K562 (cell line): Measurements from ENCODE around the gene TOR1A. TPM values are rescaled to one million over a fixed set of nuclear protein-coding genes. Genes with fewer than 3 reads are reported as not detected.
A peak's percentile ranks its signal among the peaks of the same experiment; 100 is the strongest.

Experiments
- CEBPG ChIP-seq, 3 experiments: fragments of 200-800 bp in 1 of 3; sonication (Bioruptor generic) in 1 of 3; sonication (generic) in 1 of 3; formaldehyde crosslinking in 1 of 3; IDR thresholded peaks in 2 of 3; conservative IDR thresholded peaks in 1 of 3; 2 replicates each; pipeline versions ENCODE4 v1.6.1 to v1.8.0; 2016 to 2022; ENCODE audit warnings: missing compliant biosample characterization in 2 of 3, missing genetic modification characterization in 2 of 3, mild to moderate bottlenecking in 1 of 3, missing genetic modification reagents in 1 of 3
- ERF ChIP-seq: fragments of 450-650 bp; formaldehyde crosslinking; IDR thresholded peaks from 2 replicates; pipeline ENCODE4 v1.4.0; 2020; ENCODE audit warnings: mild to moderate bottlenecking, mixed read lengths
- JUNB ChIP-seq: fragments of 450-650 bp; formaldehyde crosslinking; conservative IDR thresholded peaks from 2 replicates; pipeline ENCODE4 v1.4.0; 2020; ENCODE audit warnings: mild to moderate bottlenecking
- MAZ ChIP-seq, 2 experiments: fragments of 450-650 bp in 1 of 2; sonication (generic) in 1 of 2; formaldehyde crosslinking; IDR thresholded peaks in 1 of 2; conservative IDR thresholded peaks in 1 of 2; 2 replicates each; pipeline versions ENCODE4 v1.4.0 to v1.5.0; 2020; ENCODE audit warnings: mild to moderate bottlenecking in 1 of 2, missing genetic modification reagents in 1 of 2
- MGA ChIP-seq: fragments of 450-650 bp; IDR thresholded peaks from 2 replicates; pipeline ENCODE4 v1.6.1; 2016; ENCODE audit warnings: mild to moderate bottlenecking, moderate library complexity
- NEUROD1 ChIP-seq: fragments of 150-350 bp; IDR thresholded peaks from 2 replicates; pipeline ENCODE4 v1.6.1; 2014; ENCODE audit warnings: borderline replicate concordance, low read length, low read depth; ENCODE audit not compliant: partially characterized antibody
- NONO ChIP-seq, 2 experiments: fragments of 200-400 bp in 1 of 2; fragments of 450-650 bp in 1 of 2; formaldehyde crosslinking in 1 of 2; IDR thresholded peaks; 2 replicates each; pipeline ENCODE4 v1.6.1; 2017; ENCODE audit warnings: low read depth in 2 of 2, mild to moderate bottlenecking in 2 of 2, moderate library complexity in 2 of 2, low read length in 1 of 2
- OTX1 ChIP-seq: fragments of 450-650 bp; formaldehyde crosslinking; IDR thresholded peaks from 2 replicates; pipeline ENCODE4 v1.4.0; 2022; ENCODE audit warnings: mild to moderate bottlenecking
- PHF20 ChIP-seq: fragments of 450-650 bp; IDR thresholded peaks from 2 replicates; pipeline ENCODE4 v1.6.1; 2018; ENCODE audit not compliant: partially characterized antibody
- PML ChIP-seq: IDR thresholded peaks from 2 replicates; pipeline ENCODE4 v1.6.1; 2012; ENCODE audit warnings: low read length, inconsistent platforms
- SRF ChIP-seq, 2 experiments: fragments of 250-450, 450-650 bp in 1 of 2; sonication (Bioruptor Pico) in 1 of 2; sonication (generic) in 1 of 2; formaldehyde crosslinking; IDR thresholded peaks; 2 replicates each; pipeline versions ENCODE4 v1.5.0 to v1.5.1; 2020 to 2022; ENCODE audit warnings: mild to moderate bottlenecking in 1 of 2, missing genetic modification reagents in 1 of 2
- TEAD2 ChIP-seq: fragments of 450-650 bp; IDR thresholded peaks from 2 replicates; pipeline ENCODE4 v1.6.1; 2016; ENCODE audit warnings: missing genetic modification characterization, control low read depth, missing compliant biosample characterization
- ZNF134 ChIP-seq: fragments of 250-450 bp; sonication (Bioruptor Pico); conservative IDR thresholded peaks from 2 replicates; pipeline ENCODE4 v1.4.0; 2020
- ZNF444 ChIP-seq: fragments of 250-450 bp; sonication (Bioruptor Pico); IDR thresholded peaks from 2 replicates; pipeline ENCODE4 v1.4.0; 2020; ENCODE audit warnings: mild to moderate bottlenecking, moderate library complexity
- ZNF449 ChIP-seq: fragments of 250-450 bp; sonication (Bioruptor Pico); IDR thresholded peaks from 2 replicates; pipeline ENCODE4 v1.8.0; 2022; ENCODE audit warnings: moderate library complexity, mild to moderate bottlenecking, inconsistent platforms
- polyA plus RNA-seq, 8 experiments: library from polyadenylated mRNA; depleted of rRNA in 4 of 8; stranded (reverse) in 5 of 8; unstranded in 3 of 8; fragments of >200 nt; fragmentation: Nextera tagmentation in 2 of 8; fragmentation: Illumina TruSeq in 1 of 8; extraction: Ambion mirVana in 2 of 8; extraction: Trizol in 1 of 8; gene quantifications; 2 replicates each; pipeline versions ENCODE4 v1.2.1 to v1.2.3, GENCODE V29; 2011 to 2014; ENCODE audit warnings: inconsistent platforms in 1 of 8, missing spikeins in 1 of 8
- total RNA-seq, 7 experiments: library from RNA; depleted of rRNA in 6 of 7; stranded (reverse); fragments of >200 nt in 6 of 7; fragmentation: Illumina TruSeq in 2 of 7; extraction: Trizol in 2 of 7; gene quantifications; 2 replicates each; pipeline versions ENCODE4 v1.2.1 to v1.2.3, GENCODE V29; 2011 to 2021; ENCODE audit warnings: low replicate concordance in 1 of 7

Gene TOR1A
- total and polyA plus RNA-seq, 9 of the 15 experiments (the other 6 are each of a cell fraction or from before 2014, with no cell fraction given): 4.5 to 85.8 (median 51.3) TPM

DNA sequence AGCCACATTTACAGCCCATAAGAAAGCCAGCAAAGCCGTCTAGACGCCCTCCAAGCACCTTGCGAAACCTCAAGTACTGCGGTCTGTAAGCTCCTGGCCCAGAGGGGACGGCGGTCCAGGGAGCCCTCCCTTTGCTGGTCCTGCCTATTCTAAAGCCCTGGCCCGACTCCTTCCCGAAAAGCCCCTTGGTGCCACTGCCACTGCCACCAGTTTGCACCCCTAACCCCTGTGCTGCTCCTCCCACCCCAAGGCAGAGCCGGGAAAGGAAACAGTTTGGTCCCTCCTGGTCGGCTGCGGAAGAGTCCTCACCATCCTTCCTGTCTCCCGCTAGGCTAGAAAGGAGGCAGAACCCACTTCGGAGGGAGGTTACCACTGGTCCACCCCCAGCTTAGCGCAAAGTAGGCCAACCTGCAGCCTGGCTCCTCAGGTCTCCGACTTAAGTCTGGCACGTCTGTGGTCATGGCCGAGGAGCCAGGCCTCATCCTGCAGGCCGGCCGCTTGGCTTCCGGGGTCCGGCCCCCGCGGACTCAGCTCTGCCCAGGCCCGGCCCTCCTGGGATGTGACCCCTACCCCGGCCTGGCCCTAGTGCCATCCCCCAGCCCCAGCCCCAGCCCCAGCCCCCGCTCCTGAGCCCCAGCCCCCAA, 916 bp downstream of the TOR1A start (continued):
- no peak for TF ChIP-seq ZNF449 (CRISPR knock-in tag)
- no peak for TF ChIP-seq TEAD2 (tag)
- no peak for TF ChIP-seq JUNB (CRISPR knock-in tag)
- TF ChIP-seq MAZ (CRISPR knock-in tag; conservative IDR thresholded peaks at IDR 0.05 in 1 of 2, IDR thresholded peaks at IDR 0.05 in 1 of 2): peak in 1 of 2 experiments; percentile 43; a peak in 1 of 4 replicates
- TF ChIP-seq ZNF444: no peak
- TF ChIP-seq OTX1 (CRISPR knock-in tag): no peak
- TF ChIP-seq SRF (CRISPR knock-in tag; IDR thresholded peaks at IDR 0.05): no peak
- no peak for TF ChIP-seq NEUROD1
- TF ChIP-seq ERF (CRISPR knock-in tag): 0 out of 2 replicates have a peak, but pooled peaks have one; percentile 20
- TF ChIP-seq NONO (IDR thresholded peaks at IDR 0.05; ENCODE audit: low read depth in 2 of 2, low read length in 1 of 2): no peak
- peak; percentile 66 for TF ChIP-seq PHF20
- TF ChIP-seq CEBPG (CRISPR knock-in tag; IDR thresholded peaks at IDR 0.05): peak; percentile 53; the same call in 1 of the 2 replicates
- TF ChIP-seq CEBPG (tag; conservative IDR thresholded peaks at IDR 0.05 in 1 of 2, IDR thresholded peaks at IDR 0.05 in 1 of 2): no peak; a peak in 1 of 4 replicates
- no peak for TF ChIP-seq ZNF134 (CRISPR knock-in tag)
- no peak for TF ChIP-seq MGA
- no peak for TF ChIP-seq PML
